HepG2 (cell line): ENCODE results near the gene DDR1. TPM values are rescaled to one million over a fixed set of nuclear protein-coding genes. Genes with fewer than 3 reads are reported as not detected.

ENCODE experiments used
- CREM ChIP-seq, 2 experiments: sonication (generic) in 1 of 2; formaldehyde crosslinking in 1 of 2; IDR thresholded peaks; 2 replicates each; pipeline versions ENCODE4 v1.4.0 to v1.6.1; 2016 to 2020; ENCODE audit warnings: antibody characterized with exemption in 1 of 2, mild to moderate bottlenecking in 1 of 2, missing genetic modification reagents in 1 of 2
- EEA1 ChIP-seq: sonication (generic); formaldehyde crosslinking; IDR thresholded peaks from 2 replicates; pipeline ENCODE4 v1.5.1; 2020; ENCODE audit warnings: mild to moderate bottlenecking, missing genetic modification reagents, borderline replicate concordance
- FOXC1 ChIP-seq: sonication (generic); formaldehyde crosslinking; IDR thresholded peaks from 2 replicates; pipeline ENCODE4 v1.8.0; 2022; ENCODE audit warnings: mild to moderate bottlenecking, missing genetic modification reagents, borderline replicate concordance
- GFI1 ChIP-seq: sonication (generic); formaldehyde crosslinking; IDR thresholded peaks from 2 replicates; pipeline ENCODE4 v1.5.0; 2020; ENCODE audit warnings: missing genetic modification reagents, mild to moderate bottlenecking, borderline replicate concordance
- HOXD1 ChIP-seq: sonication (generic); formaldehyde crosslinking; IDR thresholded peaks from 2 replicates; pipeline ENCODE4 v1.5.0; 2020; ENCODE audit warnings: missing genetic modification reagents
- KDM4B ChIP-seq: sonication (generic); formaldehyde crosslinking; IDR thresholded peaks from 2 replicates; pipeline ENCODE4 v1.4.0; 2020; ENCODE audit warnings: missing genetic modification reagents
- KLF11 ChIP-seq: IDR thresholded peaks from 2 replicates; pipeline ENCODE4 v1.6.1; 2016; ENCODE audit warnings: missing compliant biosample characterization
- NFE2L1 ChIP-seq: sonication (generic); formaldehyde crosslinking; IDR thresholded peaks from 2 replicates; pipeline ENCODE4 v1.4.0; 2020; ENCODE audit warnings: missing genetic modification reagents, mild to moderate bottlenecking, borderline replicate concordance
- PPARG ChIP-seq: conservative IDR thresholded peaks from 2 replicates; pipeline ENCODE4 v1.6.1; 2016; ENCODE audit warnings: missing biosample characterization, missing genetic modification reagents
- SALL1 ChIP-seq: sonication (generic); formaldehyde crosslinking; IDR thresholded peaks from 2 replicates; pipeline ENCODE4 v1.8.0; 2022; ENCODE audit warnings: mild to moderate bottlenecking, missing genetic modification reagents
- SETDB1 ChIP-seq: sonication (generic); formaldehyde crosslinking; IDR thresholded peaks from 2 replicates; pipeline ENCODE4 v1.5.1; 2020; ENCODE audit warnings: missing genetic modification reagents, mild to moderate bottlenecking, borderline replicate concordance
- SNAPC2 ChIP-seq: sonication (generic); formaldehyde crosslinking; IDR thresholded peaks from 2 replicates; pipeline ENCODE4 v1.8.1; 2022; ENCODE audit warnings: mild to moderate bottlenecking, missing genetic modification reagents
- STAT5B ChIP-seq: sonication (generic); formaldehyde crosslinking; IDR thresholded peaks from 2 replicates; pipeline ENCODE4 v1.4.0; 2020; ENCODE audit warnings: missing genetic modification reagents
- TBP ChIP-seq: sonication (generic); formaldehyde crosslinking; IDR thresholded peaks from 2 replicates; pipeline ENCODE4 v1.5.0; 2020; ENCODE audit warnings: missing genetic modification reagents
- TRIM24 ChIP-seq: sonication (generic); formaldehyde crosslinking; IDR thresholded peaks from 2 replicates; pipeline ENCODE4 v1.8.0; 2022; ENCODE audit warnings: mild to moderate bottlenecking, missing genetic modification reagents
- ZKSCAN8 ChIP-seq: IDR thresholded peaks from 2 replicates; pipeline ENCODE4 v1.6.1; 2016; ENCODE audit warnings: borderline replicate concordance, missing genetic modification reagents, missing compliant biosample characterization
- ZNF263 ChIP-seq: sonication (generic); formaldehyde crosslinking; IDR thresholded peaks from 2 replicates; pipeline ENCODE4 v1.4.0; 2020; ENCODE audit warnings: missing genetic modification reagents
- ZNF329 ChIP-seq: sonication (generic); formaldehyde crosslinking; IDR thresholded peaks from 2 replicates; pipeline ENCODE4 v1.9.0; 2021; ENCODE audit warnings: low read depth, mild to moderate bottlenecking, missing genetic modification reagents
- ZNF557 ChIP-seq: sonication (generic); formaldehyde crosslinking; IDR thresholded peaks from 2 replicates; pipeline ENCODE4 v1.4.0; 2020; ENCODE audit warnings: missing genetic modification reagents
- ZNF605 ChIP-seq: sonication (generic); formaldehyde crosslinking; IDR thresholded peaks from 2 replicates; pipeline ENCODE4 v1.8.0; 2022; ENCODE audit warnings: mild to moderate bottlenecking, missing genetic modification reagents
- ZNF674 ChIP-seq: sonication (generic); formaldehyde crosslinking; IDR thresholded peaks from 2 replicates; pipeline ENCODE4 v1.5.0; 2020; ENCODE audit warnings: low read depth, mild to moderate bottlenecking, missing genetic modification reagents
- ZNF724P ChIP-seq: sonication (generic); formaldehyde crosslinking; IDR thresholded peaks from 2 replicates; pipeline ENCODE4 v1.8.0; 2022; ENCODE audit warnings: missing genetic modification reagents, borderline replicate concordance
- ZNF780A ChIP-seq: sonication (generic); formaldehyde crosslinking; IDR thresholded peaks from 2 replicates; pipeline ENCODE4 v1.8.0; 2022; ENCODE audit warnings: mild to moderate bottlenecking, missing genetic modification reagents, moderate library complexity
- polyA plus RNA-seq, 8 experiments: library from polyadenylated mRNA; depleted of rRNA in 3 of 8; stranded (reverse) in 7 of 8; unstranded in 1 of 8; fragments of >200 nt; fragmentation: Illumina TruSeq in 4 of 8; extraction: Trizol in 4 of 8; gene quantifications; 2 replicates each; pipeline versions ENCODE4 v1.2.1 to v1.2.3, GENCODE V29; 2011 to 2016; ENCODE audit warnings: low read depth in 4 of 8, missing spikeins in 1 of 8, mixed read lengths in 1 of 8; ENCODE audit not compliant: insufficient read depth in 1 of 8
- total RNA-seq, 5 experiments: library from RNA; depleted of rRNA; stranded (reverse); fragments of >200 nt; fragmentation: Illumina TruSeq; extraction: Trizol; gene quantifications; 2 replicates each; pipeline ENCODE4 v1.2.3, GENCODE V29; 2016; ENCODE audit warnings: low read depth in 1 of 5
- TF ChIP-seq, protein P1 (sequence below): sonication (generic); formaldehyde crosslinking; conservative IDR thresholded peaks from 2 replicates; pipeline ENCODE4 v1.4.0; 2020; ENCODE audit warnings: missing genetic modification reagents
- TF ChIP-seq, protein P2 (sequence below): sonication (generic); formaldehyde crosslinking; IDR thresholded peaks from 2 replicates; pipeline ENCODE4 v1.8.0; 2022; ENCODE audit warnings: mild to moderate bottlenecking, missing genetic modification reagents; ENCODE audit not compliant: insufficient replicate concordance
- TF ChIP-seq, protein P3 (sequence below): sonication (generic); formaldehyde crosslinking; IDR thresholded peaks from 2 replicates; pipeline ENCODE4 v1.4.0; 2020; ENCODE audit warnings: missing genetic modification reagents, low read depth, mild to moderate bottlenecking, borderline replicate concordance

DDR1 gene
- total and polyA plus RNA-seq, 2 of the 13 experiments (the other 11 are each of a cell fraction or from before 2014, with no cell fraction given), result 16.7 to 20.2 TPM

DNA sequence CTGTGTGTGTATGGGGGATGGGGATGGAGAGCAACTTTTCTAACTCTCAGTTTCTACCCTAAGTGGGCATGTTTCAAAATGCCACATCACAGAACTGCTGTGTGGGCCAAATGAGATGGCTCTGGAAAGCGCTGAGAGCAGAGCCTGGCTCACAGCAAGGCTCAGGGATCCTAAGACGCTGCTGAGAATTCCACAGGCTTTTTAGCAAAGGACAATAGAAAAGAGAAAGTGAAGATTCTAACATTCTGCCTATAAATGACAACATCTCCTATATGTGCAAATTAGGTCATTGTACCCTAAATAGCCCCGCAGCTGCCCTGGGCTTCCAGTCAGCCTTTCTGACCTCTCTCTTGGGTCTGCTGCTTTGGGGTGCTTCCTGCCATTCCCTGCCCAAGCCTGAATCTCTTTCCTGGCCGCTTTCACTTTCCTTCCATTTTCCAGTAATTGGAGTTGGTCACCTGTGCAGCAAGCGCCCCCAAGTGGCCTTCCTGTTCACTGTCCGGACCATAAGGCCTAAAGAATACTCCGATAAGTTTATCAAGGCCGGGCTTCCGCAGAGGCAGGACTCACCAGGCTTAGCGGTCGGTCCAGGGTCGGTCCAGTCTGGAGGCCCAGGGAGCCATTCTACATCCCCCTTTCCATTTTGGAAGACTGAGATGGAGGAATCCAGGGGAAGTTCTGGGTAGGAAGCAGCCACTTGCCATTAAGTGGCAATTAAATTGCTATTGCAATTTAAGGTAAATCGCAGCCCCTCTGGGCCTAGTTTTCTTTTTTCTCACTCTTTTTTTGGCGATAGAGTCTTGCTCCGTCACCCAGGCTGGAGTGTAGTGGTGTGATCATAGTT, 6.7 kb upstream of the DDR1 start (continued):
- TF ChIP-seq, protein P1, sequence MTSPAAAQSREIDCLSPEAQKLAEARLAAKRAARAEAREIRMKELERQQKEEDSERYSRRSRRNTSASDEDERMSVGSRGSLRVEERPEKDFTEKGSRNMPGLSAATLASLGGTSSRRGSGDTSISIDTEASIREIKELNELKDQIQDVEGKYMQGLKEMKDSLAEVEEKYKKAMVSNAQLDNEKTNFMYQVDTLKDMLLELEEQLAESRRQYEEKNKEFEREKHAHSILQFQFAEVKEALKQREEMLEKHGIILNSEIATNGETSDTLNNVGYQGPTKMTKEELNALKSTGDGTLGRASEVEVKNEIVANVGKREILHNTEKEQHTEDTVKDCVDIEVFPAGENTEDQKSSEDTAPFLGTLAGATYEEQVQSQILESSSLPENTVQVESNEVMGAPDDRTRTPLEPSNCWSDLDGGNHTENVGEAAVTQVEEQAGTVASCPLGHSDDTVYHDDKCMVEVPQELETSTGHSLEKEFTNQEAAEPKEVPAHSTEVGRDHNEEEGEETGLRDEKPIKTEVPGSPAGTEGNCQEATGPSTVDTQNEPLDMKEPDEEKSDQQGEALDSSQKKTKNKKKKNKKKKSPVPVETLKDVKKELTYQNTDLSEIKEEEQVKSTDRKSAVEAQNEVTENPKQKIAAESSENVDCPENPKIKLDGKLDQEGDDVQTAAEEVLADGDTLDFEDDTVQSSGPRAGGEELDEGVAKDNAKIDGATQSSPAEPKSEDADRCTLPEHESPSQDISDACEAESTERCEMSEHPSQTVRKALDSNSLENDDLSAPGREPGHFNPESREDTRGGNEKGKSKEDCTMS (CRISPR knock-in tag), result no peak
- TF ChIP-seq SETDB1 (CRISPR knock-in tag) (no peak), TRIM24 (no peak), GFI1 (CRISPR knock-in tag) (peak; percentile 61; the same call in 1 of the 2 replicates), EEA1 (0 out of 2 replicates have a peak, but pooled peaks have one; percentile 69), ZNF724P (no peak), SALL1 (peak; percentile 75), ZNF329 (CRISPR knock-in tag) (no peak), ZKSCAN8 (CRISPR knock-in tag) (peak; percentile 24; the same call in 1 of the 2 replicates), NFE2L1 (CRISPR knock-in tag) (no peak), ZNF674 (CRISPR knock-in tag) (no peak), CREM (IDR thresholded peaks at IDR 0.05) (no peak), CREM (CRISPR knock-in tag; IDR thresholded peaks at IDR 0.05) (no peak), KDM4B (CRISPR knock-in tag) (peak; percentile 83; the same call in 1 of the 2 replicates), FOXC1 (CRISPR knock-in tag) (0 out of 2 replicates have a peak, but pooled peaks have one; percentile 20), SNAPC2 (CRISPR knock-in tag) (peak; percentile 56; the same call in 1 of the 2 replicates), PPARG (CRISPR knock-in tag) (peak; percentile 59), ZNF557 (CRISPR knock-in tag) (no peak), ZNF780A (CRISPR knock-in tag) (no peak), KLF11 (CRISPR knock-in tag) (peak; percentile 45; the same call in 1 of the 2 replicates), ZNF605 (peak; percentile 68), STAT5B (no peak), TBP (CRISPR knock-in tag) (no peak), ZNF263 (CRISPR knock-in tag) (no peak), HOXD1 (CRISPR knock-in tag) (no peak)
- TF ChIP-seq, protein P2, sequence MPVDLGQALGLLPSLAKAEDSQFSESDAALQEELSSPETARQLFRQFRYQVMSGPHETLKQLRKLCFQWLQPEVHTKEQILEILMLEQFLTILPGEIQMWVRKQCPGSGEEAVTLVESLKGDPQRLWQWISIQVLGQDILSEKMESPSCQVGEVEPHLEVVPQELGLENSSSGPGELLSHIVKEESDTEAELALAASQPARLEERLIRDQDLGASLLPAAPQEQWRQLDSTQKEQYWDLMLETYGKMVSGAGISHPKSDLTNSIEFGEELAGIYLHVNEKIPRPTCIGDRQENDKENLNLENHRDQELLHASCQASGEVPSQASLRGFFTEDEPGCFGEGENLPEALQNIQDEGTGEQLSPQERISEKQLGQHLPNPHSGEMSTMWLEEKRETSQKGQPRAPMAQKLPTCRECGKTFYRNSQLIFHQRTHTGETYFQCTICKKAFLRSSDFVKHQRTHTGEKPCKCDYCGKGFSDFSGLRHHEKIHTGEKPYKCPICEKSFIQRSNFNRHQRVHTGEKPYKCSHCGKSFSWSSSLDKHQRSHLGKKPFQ, result no peak
- TF ChIP-seq, protein P3, sequence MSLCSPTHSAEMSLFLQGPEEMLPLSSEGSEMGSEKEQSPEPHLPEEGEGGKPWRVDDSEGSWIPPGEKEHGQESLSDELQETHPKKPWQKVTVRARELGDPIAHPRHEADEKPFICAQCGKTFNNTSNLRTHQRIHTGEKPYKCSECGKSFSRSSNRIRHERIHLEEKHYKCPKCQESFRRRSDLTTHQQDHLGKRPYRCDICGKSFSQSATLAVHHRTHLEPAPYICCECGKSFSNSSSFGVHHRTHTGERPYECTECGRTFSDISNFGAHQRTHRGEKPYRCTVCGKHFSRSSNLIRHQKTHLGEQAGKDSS (CRISPR knock-in tag), result no peak
